GM19468 (cell line): ENCODE results near the gene NPR2.

Experiments used
- ATAC-seq: cut with Tn5 transposase; IDR thresholded peaks from one replicate; pipeline ENCODE4 v1.9.1; 2021; ENCODE audit warnings: mild to moderate bottlenecking, moderate library complexity, moderate number of reproducible peaks; ENCODE audit not compliant: unreplicated experiment; ENCODE audit errors: extremely low read depth

The NPR2 gene

DNA sequence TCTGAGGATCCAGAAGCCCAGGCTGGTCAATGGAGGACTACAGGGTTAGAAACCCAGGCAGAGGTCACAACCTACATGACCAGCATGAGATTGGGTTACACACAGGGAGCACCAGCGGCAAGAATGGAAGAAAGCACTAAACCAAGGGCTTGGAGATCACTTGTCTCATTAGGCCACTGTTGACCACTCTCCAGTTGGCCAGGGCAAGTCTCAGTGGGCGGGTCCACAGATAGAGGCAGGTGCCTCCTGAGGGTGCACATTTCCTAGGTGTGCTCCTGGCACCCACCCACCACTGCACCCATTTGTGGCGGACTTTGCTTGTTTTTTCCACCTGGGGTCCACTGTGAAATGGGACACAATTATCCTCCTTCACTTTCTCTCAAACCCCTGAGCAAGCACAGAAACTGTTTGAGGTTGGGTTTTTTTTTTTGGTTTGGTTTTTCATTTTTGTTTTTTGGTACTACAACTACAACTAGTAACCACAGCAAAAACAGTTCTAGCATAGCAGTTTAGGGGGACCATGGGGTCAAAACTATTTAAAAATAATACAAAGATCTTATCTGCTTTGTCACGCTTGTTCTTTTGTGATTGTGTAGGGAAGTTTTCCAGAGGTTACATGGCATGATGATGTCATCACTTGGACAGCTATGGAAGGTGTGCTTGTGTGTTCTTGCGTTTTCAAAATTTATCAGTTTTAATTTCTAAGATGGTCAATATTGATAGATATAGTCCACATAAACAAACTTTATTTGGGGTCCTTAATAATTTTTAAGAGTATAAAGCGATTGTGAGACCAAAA, 6.1 kb downstream of the NPR2 start:
- no peak for ATAC-seq

DNA sequence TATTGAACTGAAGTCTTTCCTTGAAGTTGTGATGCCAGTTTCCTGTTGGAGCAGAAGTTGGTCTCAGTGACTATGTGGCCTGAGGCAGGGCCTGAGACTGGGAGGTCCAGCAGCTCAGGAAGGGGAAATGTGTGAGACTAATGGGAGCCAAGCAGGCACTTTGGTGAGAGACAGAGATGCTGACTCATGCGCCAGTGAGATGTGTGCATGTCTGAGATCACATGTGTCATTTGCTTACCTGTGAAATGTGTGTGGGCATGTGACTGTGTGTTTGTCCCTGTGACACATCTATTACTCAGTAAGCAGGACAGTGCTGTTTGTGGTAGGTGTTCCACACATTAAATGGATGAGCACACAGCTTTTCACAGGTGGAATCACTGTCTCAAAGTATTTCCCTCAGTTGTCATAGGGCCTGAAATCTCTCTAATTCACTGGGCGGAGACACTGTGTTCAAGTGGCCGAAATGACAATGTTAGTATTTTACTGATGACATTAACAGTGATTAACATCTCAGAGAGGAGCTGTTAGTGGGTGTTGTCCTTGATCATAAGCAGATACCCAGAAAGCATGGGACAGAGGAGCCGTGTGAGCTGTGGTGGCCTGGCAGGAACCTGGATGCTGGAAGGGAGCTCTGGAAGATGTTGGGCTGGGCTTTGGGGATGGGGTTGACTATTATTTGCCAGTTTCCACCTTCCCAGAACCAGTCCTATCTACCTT, 7.4 kb downstream of the NPR2 start:
- no peak for ATAC-seq

DNA sequence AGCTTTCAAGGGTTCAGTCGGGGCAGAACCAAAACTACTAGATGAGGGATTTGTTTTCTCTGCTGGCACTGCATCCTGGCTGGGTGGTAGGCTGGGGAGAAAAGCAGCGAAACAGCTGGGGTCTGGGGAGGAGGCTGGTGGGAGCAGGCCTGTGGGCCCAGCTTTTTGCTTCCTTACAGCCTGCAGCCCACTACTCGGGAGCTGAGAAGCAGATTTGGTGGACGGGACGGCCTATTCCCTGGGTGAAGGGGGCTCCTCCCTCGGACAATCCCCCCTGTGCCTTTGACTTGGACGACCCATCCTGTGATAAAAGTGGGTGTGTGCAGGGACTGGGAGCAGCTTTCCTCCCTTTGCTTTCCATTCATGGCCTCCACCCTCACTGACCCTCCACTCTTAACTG, 9.1 kb downstream of the NPR2 start:
- ATAC-seq: no peak

DNA sequence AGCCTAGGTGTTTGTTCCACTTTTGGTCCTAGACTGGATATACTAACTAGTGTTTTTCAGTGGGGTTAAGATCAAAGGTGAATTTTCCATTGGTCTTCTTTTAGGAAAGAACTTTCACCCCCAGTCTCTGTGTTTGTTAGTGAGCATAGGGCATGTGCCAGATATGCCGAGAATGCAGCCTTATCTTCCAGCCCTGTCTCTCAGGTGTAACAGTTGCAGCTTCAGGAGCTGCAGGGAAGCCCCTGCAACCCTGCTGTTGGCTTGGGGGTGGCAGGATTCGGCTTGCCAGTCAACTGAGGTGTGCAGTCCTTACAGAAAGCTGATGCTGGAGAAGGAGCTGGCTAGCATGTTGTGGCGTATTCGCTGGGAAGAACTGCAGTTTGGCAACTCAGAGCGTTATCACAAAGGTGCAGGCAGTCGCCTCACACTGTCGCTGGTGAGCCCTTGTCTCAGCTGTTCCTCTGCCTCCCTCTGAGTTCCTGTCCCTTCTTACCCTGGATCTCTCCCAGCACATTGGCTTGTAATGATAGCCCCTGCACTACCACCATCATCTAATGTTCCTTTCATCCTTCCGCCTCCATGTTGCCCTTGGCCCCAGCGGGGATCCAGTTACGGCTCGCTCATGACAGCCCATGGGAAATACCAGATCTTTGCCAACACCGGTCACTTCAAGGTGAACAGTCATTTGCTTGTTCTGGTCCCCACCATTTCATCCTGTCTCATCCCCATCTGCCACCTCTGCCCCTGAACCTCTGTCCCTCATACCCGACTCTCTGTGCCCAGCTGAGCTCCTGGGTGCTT, 10.1 kb downstream of the NPR2 start:
- no peak for ATAC-seq

DNA sequence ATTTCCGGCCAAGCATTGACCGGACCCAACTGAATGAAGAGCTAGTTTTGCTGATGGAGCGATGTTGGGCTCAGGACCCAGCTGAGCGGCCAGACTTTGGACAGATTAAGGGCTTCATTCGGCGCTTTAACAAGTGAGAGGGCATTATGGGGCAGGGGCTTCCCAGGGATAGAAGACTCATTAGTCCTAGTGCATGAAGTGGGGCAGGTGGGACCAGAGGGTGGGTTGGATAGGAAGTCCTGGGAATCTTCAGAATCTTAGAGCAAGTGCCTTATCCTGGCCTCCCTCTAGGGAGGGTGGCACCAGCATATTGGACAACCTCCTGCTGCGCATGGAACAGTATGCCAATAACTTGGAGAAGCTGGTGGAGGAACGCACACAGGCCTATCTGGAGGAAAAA, 14.7 kb downstream of the NPR2 start:
- ATAC-seq: no peak

DNA sequence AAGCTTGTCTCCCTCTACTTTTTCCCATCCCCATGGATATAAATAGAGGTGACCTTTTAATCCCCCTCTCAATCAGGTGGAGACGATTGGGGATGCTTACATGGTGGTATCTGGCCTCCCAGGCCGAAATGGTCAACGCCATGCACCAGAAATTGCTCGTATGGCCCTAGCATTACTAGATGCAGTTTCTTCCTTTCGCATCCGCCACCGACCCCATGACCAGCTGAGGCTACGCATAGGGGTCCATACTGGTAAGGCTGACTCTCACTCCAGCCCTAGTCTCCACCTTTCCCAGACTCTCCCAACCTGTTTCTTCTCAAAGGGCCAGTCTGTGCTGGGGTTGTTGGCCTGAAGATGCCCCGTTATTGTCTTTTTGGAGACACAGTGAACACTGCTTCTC, 17.0 kb downstream of the NPR2 start:
- no peak for ATAC-seq

DNA sequence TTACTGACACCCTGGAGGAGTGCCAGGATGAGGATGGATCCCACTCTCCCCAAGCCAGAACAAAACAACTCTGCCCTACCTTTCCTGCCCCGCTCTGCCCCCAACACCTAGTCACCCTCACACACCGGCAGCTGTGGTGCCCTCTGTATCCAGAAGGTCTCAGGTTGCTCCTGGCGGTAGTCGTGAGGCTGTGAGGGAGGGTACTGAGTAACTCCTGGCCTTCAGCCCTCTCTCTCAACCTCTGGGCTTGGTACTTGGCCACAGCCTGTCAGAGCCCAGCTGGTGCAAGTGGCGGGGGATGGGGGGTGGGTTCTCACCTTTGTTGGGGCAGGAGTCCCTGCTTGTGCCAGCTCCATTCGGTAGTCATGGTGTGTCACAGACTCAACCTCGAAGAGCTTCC, 18.7 kb downstream of the NPR2 start:
- no peak for ATAC-seq

DNA sequence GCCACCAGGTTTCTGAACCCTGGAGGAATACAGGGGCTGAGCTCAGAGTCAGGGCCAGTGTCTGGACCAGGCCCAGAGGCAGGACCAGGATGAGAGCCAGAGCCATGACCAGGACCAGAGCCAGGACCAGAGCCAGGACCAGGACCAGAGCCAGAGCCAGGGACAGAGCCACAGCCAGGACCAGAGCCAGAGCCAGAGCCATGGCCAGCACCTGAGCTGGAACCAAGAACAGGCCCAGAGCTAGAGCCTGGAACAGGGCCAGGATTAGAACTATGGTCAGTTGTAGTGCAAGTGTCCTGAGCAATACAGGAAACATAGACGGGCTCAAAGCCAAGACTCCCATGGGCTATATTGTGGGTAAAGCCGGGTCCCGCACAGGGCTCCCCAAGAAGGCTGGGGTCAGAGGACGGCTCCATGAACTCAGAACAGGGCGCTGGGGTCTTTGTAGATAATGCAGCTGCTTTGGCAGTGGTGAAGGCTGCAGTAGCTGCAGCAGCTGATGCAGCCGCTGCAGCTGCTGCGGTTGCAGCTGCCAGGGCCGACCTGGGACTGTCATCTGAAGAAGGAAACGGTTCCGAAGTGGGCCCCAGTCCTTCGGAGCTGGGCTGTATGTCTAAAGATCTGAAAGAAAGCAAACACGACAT, 20.1 kb downstream of the NPR2 start:
- no peak for ATAC-seq

DNA sequence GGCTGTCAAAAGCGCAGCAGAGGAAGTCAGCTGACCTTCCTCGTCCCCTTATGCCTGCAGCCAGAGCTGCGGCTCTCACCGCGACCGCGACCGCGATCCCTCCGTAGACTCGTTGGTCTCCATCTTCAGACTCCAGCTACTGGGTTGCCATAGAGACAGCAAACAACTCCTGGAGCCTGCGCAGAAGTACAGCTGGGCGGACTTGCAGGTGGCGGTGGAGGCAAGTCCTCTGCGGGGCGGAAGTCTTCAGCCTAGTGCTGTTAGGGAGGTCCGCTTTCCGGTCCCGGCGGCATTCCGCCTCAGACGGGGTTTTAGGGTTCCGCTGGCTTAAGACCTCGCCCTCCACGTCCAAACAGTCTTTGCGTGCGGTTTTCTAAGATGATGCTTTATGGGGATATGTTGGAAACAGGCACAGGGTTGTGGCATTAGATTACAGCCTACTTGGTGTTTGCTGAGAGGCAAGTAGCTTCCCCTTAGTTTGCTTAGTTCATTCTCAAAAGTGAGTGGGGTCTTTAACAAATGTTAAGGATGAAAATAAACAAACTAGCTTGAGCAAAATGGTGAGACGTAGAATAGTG, 20.7 kb downstream of the NPR2 start, which contains the start of gene SPAG8:
SPAG8 (minus strand) TSS at position 238 of the 578 bp plus-strand sequence; CDS start at position 123, 115 bp downstream.
- ATAC-seq: peak; percentile 62

DNA sequence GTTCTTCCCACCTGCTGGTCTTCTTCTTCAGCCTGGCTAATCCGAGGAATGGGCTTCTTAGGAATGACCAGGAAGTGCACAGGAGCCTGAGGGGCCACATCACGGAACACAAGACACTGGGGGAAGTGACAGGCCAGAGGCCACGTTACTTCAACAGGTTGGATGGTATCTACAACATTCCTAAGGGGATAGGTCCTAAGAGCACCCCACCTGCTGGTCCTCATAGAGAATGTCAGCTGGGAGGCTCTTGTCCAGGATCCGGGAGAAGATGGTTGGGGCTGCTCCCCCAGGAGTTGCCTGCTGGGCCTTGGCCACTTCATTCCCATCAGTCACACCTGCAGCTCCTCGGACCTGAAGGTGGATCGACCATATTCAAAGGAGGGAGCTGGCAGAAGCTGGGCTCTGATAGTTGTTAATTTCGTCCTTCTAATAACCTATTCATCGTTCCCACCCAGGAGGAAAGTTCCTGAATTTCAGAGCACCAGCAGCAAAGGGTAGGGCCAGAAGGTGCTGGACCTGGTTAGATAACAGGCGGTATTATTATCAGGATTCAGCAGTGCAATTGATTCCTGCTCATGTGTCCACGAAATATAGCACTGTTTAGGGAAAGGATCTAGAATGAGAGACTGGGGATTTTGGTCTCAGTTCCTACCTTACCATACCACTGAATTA, 22.2 kb downstream of the NPR2 start:
- ATAC-seq: no peak

DNA sequence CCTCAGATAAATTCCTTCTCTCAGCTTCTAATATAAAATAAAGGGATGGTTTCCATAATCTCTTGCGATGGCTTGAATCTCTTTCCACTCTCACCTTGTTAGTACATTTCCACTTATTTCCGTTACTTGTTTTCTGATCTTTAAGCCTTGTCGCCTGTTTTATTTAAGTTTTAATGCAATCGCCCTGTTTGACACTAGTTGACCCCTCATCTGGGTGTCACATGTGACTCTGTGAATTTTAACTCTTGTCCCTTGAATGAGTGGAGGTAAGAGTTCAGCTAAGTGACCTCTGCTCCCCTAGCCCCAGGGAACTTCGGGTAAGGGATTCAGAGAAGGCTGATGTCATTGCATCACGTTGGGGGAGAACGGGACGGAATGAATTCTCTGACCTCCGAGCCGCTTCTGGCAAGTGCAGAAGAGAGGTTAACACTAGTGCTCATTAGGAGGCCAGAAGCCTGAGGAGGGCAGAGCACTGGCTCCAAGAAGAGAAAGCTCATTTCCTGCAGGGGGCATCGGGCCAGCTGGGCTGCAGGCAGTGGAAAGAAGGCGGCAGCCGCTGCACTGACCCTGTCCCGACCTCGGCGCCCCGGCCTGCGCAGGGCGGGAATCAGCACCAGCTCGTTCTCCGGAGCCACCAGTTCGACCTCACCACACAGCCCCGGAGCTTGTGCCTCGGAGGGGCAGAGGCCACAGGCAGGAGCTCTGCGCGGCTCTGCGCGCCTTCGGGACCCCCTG, 22.9 kb downstream of the NPR2 start:
- no peak for ATAC-seq

DNA sequence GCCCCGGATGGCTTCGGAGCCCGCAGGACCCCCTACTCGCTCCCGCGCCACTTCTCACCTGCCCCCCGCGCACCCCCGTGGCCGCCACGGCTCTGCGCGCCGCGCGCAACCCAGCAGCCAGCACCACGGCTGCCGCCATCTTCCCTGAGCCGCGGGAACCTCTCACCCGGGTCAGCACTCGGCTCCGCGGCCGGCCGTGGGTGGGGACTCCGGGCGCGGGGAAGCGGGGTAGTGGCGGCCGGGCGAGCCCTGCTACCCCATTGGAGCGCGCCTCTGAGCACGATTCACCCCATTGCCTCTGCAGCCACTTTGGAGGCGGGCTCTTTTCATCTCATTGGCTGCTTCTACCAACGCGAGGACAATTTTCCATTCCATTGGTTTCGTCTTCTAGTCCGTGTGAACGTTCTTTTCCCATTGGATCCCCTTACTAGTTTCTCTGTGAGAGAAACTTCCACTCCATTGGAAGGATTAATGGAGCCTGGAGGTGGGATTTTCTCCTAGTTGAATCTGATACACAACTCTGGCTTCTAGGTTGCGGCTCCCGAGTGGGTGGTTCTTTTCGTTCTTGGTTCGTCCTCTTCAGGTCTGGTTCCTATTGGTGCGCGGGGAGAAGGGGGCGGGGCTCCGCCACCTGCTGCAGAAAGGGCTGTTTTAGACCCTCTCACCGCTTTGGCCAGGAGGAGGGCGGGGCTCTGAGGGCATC, 23.6 kb downstream of the NPR2 start, which contains the start of gene HINT2:
HINT2 (minus strand) TSS at position 202 of the 703 bp plus-strand sequence; CDS start at position 139, 63 bp downstream.
- ATAC-seq: peak; percentile 50

DNA sequence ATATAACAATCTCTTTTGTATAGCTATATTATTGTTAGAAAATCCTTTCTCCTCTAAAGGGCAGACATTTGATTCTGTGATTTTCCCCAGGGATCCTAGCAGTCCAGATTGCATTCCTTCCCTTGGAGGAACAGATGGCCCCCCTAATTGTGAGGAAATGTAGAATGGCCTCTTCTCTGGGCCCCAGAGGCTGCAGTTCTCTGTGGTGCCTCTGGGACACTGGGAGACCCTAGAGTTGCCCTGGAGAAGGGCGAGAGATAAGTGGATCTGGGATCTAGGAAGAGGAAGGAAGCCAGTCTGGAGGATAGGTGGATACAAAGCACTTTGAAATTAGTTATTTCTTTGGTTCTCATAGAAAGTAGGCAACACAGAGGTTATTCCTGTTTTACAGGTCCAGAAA, 25.3 kb downstream of the NPR2 start:
- ATAC-seq: no peak

DNA sequence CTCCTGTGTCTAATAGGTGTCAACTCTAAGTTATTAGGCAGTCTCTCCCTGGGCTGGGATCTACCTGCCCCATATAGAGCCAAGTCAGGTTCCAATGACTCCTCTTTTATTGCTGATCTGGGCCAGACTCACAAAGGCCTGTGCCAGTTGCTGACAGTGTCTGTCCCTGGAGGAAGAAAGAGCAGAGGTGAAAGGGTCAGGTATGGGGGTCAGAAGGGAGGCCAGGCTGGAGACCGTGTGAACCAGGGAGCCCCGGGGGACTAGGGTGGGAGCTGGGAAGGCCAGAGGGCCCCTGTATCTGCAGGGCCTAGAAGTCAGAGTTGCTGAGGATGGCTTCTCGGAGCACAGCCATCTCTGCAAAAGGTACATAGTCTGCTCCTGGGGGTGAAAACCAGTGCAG, 26.9 kb downstream of the NPR2 start:
- no peak for ATAC-seq

DNA sequence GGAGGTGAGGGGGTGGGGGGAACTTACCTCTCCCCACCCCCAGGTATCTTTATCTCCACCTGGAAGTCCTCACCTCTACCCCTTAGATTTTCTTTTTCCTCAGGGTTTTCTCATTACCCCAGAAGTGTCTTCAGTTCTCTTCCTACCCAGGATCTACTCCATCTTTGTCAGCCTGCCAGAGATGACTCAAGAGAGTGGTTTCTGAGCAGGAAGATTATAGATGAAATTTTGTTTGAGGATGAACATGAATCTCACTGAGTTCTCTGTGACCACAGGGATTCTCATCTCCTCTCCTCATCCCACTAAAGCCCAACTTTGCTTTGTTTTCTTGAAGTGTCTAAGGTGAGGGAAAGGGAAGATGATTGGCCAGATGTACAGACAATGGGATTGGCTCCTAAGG, 28.7 kb downstream of the NPR2 start:
- no peak for ATAC-seq

DNA sequence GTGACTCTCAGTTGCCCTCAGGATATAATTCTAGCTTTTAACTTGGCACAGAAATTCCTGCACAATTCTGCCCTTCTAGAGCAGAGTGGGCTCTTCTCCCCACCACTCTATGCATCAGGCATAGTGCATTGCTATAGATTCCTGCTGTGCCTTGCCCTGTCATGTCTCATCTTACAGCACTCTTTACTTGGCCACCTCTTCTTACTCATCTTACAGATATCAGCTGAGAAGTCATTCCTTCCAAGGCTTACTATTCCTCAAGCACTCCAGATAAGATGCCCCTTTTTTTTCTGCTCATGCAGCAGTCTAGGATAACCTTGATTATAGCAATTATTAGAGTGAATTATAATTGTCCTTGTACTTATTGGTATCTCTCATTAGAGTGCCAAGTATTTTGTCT, 31.5 kb downstream of the NPR2 start:
- no peak for ATAC-seq

DNA sequence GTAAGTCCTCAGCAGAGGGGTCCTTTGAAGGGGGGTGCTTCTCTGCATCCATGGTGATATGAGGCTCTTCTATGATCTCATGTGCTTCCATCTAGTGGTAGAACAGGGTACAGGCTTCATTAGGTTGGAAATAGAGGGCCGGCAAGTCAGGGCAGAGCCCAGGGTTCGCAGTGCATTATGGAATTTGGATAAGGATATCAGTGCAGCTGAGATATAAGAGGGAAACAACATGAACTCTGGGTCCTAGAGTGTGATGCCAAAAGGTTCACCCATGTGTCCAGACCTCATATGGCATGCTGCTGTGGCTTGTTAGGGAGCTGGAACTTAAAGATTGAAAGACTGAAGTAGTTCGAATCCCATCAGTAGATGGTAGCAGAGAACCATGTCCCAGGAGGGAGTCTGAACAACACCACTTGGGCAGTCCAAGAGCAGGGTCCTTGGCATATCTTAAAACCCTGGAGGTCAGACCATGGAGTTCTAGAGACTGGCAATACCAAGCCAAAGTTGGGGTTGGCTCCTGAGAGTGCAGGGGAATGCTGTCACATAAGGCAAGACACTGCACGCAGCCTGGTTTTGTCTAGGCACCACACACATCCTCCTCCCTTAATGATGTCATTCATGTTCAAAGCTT, 34.8 kb downstream of the NPR2 start:
- ATAC-seq: no peak

DNA sequence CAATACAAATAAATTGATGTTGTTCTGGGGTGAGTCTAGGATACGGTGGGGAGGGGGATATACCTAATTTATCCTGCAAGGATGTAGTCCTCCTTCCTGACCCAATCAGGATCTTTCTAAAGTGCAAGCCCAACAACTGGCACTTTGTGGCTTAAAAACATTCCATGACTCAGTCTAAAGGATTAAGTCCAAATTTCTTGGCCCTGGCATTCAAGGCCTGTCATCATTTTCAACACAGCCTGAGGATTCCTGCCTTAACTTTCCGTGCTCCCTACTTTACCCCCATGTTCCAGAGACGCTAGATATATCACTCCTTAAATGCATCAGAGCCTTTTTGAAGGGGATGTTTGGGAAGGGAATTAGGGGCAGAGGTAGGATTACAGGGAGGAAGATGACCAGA, 36.1 kb downstream of the NPR2 start:
- no peak for ATAC-seq
